GM18907 (cell line): ENCODE results near the gene SMIM38.
A peak's percentile ranks its signal among the peaks of the same experiment; 100 is the strongest.

ENCODE experiments used
- ATAC-seq: cut with Tn5 transposase; IDR thresholded peaks from one replicate; pipeline ENCODE4 v1.9.1; 2021; ENCODE audit warnings: mild to moderate bottlenecking, moderate library complexity; ENCODE audit not compliant: unreplicated experiment

The SMIM38 gene

GRCh38 chr11:69157822-69158231, 2.1 kb downstream of the SMIM38 start:
- no peak for ATAC-seq

DNA sequence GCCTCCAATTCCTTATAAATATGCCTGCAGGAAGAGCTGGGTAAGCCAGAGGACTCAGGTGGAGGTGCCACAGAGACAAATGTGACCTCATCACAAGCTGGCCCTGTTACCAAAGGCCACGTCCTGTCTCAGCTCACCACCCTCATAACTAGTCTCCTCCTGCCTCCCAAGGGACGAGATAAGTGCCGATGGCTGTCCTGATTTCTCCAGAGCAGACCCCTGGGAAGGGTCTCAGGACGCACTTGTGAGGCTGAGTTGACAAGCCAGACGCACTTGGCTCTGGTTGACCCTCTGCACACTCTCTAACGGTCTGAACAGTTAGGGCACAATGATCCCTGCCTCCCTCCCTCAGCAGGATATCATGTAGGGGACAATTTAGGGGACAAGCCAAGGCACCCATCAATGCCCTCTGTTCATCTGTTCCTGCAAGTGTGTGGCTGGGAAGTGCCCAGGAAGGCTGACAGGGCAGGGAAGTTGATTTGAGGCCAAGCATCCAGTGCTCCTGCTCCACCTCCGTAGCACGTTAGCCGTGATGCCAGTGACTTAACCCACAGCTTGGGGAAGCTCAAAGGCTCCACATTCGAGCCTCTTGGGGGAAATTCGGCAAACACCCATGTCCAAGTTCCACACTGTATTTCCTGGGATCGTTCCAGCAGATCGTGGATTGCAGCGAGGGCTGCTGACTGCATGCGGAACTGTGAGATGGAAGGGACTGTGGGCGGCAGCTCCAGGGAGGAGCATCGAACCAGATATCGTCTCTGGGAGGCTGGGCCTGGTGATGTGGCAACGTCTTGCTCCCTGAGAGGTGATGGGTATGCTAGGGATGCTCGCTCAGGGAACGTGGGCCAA, 2.8 kb downstream of the SMIM38 start:
- ATAC-seq: no peak

DNA sequence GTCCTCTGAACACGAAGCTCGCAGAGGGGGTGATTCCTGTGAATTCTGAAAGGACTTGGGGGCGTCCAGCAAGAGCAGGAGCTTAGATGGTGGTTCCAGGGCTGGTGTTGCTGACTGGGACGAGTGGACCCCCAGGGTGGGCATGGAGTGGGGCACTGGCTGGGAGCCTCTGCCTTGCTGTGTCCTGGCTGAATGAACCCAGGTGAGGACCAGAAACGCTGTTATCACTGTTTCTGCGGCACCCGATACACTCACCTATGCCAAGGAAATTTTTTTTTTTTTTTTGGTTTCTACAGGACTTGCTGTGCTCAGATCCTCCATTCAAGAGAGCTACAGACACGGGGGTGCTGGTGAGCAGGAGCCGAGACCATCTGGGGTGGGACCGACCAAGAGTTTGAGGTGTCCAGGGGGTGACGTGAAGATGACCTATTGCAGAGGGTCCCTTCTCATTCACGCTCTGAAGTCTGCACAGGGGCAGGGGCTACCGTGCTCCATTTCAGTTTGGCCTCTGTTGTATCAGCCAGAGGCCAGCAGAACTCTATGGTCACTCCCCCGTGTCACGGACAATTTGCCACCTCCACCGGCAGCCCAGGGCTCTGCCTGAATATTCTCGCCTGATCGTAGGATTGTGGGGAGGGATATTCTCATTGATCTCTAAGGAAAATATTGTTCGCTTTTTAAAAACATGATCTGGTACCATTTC, 3.6 kb downstream of the SMIM38 start:
- ATAC-seq: no peak

DNA sequence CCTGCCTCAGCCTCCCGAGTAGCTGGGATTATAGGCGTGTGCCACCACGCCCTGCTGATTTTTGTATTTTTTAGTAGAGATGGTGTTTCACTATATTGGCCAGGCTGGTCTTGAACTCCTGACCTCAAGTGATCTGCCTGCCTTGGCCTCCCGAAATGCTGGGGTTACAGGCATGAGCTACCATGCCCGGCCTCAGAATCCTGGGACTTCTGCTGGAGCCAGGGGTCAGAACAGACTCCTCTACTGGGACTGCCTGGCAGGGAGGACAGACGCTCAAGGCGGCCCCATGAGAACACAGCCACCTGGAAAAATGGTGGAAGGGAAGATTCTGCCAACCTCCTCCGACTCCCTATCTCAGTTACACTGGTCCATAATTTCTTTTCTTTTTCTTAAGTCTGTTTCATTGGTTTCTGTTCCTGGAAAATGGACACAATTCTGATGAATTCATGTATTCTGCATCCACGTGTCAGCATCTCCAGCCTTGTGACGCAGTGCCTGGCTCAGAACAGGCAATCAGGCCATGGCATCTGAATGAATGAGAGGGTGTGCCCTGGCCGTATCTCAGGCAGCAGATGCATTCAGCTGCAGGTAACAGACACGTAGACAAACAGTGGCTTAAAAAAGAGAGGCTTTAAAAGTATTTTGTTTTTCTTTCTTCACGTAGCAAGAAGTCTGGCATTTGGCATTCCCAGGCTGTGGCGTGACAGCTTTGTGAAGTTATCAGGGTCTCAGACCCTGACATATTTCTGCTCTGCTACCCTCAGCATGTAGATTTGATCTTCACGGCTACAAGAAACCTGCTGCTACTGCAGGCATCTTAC, 4.8 kb downstream of the SMIM38 start:
- no peak for ATAC-seq

DNA sequence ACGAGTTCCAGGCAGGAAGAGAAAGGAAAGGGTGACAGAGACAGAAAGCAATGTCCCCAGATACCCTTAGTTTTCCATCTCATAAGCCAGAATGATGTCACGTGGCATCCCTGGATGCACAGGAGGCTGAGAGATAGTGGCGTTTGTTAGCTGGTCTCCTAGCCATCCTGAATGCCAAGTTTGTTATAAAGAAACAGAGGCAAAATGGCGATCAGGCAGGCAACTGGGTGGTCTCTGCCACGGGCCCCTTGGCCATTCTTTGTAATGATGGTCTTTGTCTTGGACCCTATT, 5.3 kb downstream of the SMIM38 start:
- ATAC-seq: no peak

GRCh38 chr11:69162505-69162904, 6.8 kb downstream of the SMIM38 start:
- no peak for ATAC-seq

- ATAC-seq: no peak
Measured at GRCh38 chr11:69163842-69164241, 8.1 kb downstream of the SMIM38 start.

- no peak for ATAC-seq
Measured at GRCh38 chr11:69164824-69165223, 9.1 kb downstream of the SMIM38 start.

DNA sequence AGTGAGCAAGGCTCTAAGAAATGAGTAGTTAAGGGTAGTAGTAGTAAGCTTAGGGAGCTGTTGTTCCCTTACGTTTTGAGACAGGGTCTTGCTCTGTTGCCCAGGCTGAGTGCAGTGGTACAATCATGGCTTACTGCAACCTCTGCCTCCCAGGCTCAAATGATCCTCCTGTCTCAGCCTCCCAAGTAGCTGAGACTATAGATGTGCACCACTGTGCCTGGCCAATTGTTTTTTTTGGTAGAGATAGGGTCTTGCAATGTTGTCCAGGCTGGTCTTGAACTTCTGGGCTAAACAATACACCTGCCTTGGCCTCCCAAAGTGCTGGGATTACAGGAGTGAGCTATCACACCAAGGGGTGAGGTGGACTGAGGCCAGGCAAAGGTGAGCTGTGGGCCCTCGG, 10.0 kb downstream of the SMIM38 start:
- no peak for ATAC-seq

- ATAC-seq: peak; percentile 89
Measured at GRCh38 chr11:69166218-69167115, 10.7 kb downstream of the SMIM38 start.

DNA sequence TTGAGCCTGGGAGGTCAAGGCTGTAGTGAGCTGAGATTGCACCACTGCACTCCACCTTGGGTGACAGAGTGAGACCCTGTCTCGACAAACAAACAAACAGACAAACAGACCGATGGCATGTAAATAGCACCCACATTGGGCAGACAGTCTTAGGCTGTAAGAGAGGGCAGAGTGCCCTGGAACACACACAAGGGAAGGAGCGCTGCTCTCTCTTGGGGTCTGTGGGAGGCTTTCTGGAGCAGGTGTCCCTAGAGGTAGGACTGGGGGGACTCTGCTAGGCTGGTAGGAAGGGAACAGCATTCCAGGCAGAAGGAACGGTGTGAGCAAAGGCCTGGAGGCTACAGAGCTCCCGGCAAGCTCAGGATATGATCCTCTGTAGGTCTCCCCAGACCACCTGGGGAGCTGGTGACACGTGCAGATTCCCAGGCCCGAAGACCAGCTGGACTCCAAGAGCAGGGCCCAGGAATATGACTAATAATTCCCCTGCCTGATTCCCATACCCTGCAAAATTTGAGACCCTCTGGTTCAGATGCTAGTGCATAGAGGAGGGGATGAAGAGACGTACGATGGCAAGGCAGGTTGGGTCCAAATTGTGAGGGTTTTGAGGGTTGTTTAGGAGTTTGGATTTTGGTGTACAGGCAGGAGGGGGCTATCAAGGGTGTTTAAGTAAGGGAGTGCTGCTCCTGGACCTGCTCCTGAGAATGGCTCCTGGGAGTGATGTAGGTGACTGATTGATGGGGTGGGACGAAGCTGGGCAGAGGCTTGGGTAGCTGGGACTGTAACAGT, 11.6 kb downstream of the SMIM38 start:
- ATAC-seq: no peak

DNA sequence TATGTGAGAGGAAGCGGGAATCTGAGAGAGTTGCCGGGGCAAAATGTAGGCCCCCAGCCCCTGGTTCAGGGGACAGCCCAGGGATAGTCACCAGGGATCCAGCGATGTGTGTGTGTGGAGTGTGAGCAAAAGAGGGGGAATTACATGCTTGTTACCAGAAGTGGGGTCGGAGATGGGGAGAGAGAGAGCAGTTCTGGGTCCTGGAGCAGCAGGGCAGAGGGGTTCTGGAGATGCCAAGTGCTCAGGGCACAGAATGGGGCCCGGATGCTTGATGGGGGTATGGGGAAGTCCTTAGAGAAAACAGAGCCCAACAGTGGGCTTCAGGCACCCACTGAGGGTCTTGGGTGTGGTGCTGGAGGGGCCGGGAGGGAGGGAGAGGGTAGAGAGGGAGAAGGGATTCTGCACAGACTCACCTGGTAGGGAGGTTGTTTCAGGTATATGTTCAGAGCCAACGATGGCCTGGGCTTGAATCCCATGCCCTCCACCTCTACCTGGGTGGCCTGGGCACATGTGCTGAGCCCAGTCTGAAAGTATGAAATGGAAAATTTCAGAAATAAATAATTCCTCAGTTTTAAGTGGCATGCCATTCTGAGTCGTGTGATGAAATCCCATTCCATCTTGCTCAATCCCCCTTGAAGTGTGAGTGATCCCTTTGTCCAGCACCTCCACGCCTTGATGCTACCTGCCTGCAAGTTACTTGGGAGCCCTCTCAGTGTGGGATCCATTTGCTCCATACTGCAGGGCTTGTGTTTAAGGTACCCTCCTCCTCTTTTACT, 12.4 kb downstream of the SMIM38 start:
- ATAC-seq: no peak

DNA sequence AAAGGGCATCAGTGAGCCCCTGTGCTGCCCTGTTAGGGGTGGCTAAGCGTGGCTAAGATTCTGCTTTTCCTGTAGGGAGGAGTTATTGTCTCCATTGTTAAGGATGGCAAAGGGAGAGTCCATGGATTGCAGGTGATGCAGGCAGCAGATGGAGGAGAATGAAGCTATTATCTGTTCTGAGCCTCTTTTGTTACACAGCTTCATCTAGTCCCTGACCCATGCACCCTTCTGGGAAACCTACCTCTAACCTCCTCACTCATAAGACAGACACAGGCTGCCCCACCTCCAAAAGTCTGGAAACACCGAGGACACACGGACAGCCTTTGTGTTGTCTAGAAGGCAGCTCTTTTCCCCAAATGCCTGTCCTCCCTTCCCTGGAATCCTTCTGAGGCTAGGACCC, 13.7 kb downstream of the SMIM38 start:
- ATAC-seq: no peak

- no peak for ATAC-seq
Measured at GRCh38 chr11:69170704-69171103, 15.0 kb downstream of the SMIM38 start.

DNA sequence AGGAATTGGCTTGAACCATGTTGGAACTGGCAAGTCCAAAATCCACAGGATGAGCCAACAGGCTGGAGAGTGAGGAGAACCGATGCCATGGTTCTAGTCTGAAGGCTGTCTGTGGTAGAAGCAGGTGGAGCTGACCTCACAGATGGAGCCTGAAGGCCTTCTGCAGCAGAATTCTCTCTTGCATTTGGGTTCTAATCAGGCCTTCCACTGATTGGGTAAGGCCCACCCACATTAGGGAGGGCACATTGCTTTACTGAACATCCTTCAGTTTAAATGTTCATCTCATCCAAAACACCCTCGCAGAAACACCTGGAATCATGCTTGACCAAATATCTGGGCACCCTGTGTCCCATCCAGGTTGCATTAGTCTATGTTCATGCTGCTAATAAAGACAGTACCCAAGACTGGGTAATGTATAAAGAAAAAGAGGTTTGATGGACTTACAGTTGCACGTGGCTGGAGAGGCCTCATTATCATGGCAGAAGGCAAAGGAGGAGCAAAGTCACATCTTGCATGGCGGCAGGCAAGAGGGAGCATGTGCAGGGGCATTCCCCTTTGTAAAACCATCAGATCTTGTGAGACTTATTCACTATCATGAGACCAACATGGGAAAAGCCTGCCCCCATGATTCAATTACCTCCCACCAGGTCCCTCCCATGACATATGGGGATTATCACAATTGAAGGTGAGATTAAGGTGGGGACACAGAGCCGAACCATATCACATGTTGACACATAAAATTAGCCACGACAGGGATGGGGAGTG, 15.9 kb downstream of the SMIM38 start:
- no peak for ATAC-seq

- no peak for ATAC-seq
Measured at GRCh38 chr11:69172674-69173073, 16.9 kb downstream of the SMIM38 start.

DNA sequence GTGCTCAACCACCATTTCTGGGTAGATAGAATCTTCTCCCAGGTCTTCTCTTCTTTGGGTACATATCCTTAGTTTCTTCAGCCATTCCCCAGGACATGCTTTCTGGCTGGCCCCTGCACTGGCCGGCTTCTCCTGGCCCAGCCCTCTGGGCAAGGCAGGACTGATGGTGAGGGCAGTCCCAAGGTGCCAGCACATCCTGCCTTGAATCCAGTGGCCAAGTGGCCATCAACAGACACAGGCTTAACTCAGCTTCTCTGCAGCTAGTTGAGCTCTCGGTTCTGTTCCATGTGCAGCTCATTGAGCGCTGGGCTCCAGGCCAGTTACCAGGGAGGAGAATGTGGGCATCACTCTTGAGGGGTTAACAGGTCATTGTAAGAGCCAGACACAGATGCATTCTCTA, 17.6 kb downstream of the SMIM38 start:
- no peak for ATAC-seq

DNA sequence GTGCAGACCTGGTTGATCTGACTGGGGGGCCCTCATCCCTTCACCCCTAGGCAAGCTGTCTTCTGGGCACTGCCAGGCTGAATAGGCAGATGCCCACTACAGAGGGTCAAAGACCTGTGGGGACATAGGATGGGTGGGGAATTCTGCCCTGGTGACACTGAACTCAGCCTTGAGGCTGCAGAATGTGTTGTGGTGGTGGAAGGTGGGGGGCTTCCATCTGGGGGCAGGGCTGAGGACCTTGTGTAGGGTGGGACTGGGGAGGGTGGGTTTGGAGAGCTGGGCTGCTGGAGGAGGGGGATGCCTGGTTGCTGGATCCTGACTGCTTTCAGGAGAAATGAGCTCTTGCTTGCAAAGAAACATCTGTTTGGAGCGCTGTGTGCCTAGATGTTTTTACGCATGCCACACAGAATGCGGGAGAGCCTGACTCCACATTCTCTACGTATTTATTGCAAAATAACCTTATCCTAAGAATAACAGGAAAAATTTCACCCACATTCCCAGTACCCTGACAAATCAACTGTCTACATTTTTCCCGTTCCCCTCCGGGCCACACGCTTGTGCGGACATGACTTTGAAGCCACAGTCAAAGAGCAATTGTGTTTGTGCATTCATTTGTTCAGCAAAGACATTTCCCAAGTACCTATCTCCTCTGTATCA, 18.3 kb downstream of the SMIM38 start:
- ATAC-seq: no peak
